H1 (cell line): Measurements from ENCODE around the gene ARPP21. TPM values are rescaled to one million over a fixed set of nuclear protein-coding genes. Genes with fewer than 3 reads are reported as not detected.

ENCODE experiments used
- BCL11A ChIP-seq, 2 experiments: IDR thresholded peaks; one replicate each; pipeline ENCODE4 v1.6.1; 2011; ENCODE audit warnings: low read depth in 2 of 2, low read length in 2 of 2, mild to moderate bottlenecking in 2 of 2
- CBX5 ChIP-seq: fragments of 300-800, 300-1000 bp; sonication (generic); IDR thresholded peaks from 2 replicates; pipeline ENCODE4 v1.7.1; 2016; ENCODE audit warnings: antibody characterized with exemption, low read length, low read depth
- CTBP2 ChIP-seq: IDR thresholded peaks from 2 replicates; pipeline ENCODE4 v1.7.0; 2011; ENCODE audit warnings: borderline replicate concordance, mild to moderate bottlenecking, moderate library complexity, mixed read lengths, low read length; ENCODE audit not compliant: insufficient read depth, insufficient read length
- GABPA ChIP-seq: IDR thresholded peaks from 2 replicates; pipeline ENCODE4 v1.6.1; 2011; ENCODE audit warnings: mild to moderate bottlenecking, low read length, moderate library complexity, borderline replicate concordance; ENCODE audit not compliant: insufficient read depth
- JUND ChIP-seq: IDR thresholded peaks from 2 replicates; pipeline ENCODE4 v1.6.1; 2011; ENCODE audit warnings: mild to moderate bottlenecking, improper control_type of control experiment, low read length
- RXRA ChIP-seq: IDR thresholded peaks from 2 replicates; pipeline ENCODE4 v1.6.1; 2011; ENCODE audit warnings: low read depth, mild to moderate bottlenecking, low read length, moderate library complexity; ENCODE audit not compliant: insufficient read depth
- SIN3A ChIP-seq, 2 experiments: IDR thresholded peaks in 1 of 2; conservative IDR thresholded peaks in 1 of 2; 2 replicates each; pipeline ENCODE4 v1.6.1; 2011 to 2012; ENCODE audit warnings: low read length in 2 of 2, improper control_type of control experiment in 1 of 2, low read depth in 1 of 2, mild to moderate bottlenecking in 1 of 2
- polyA plus RNA-seq, 7 experiments: library from polyadenylated mRNA; depleted of rRNA in 3 of 7; stranded (reverse) in 5 of 7; unstranded in 2 of 7; fragments of >200 nt in 5 of 7; fragments of 200-250 nt in 2 of 7; gene quantifications; 1 replicate in 5 of 7; 2 replicates in 1 of 7; 4 replicates in 1 of 7; pipeline versions ENCODE4 v1.2.1 to v1.2.3, GENCODE V29; 2011 to 2013; ENCODE audit warnings: missing spikeins in 2 of 7, mixed read lengths in 2 of 7
- total RNA-seq: library from RNA; stranded (reverse); fragmentation: NEBNext Ultra II Directional; extraction: Animal tissue kit (Norgen Biotek cat#: 25700); gene quantifications from 2 replicates; pipeline ENCODE4 v1.2.1, GENCODE V29; 2021
- TF ChIP-seq, protein P1 (sequence below): fragments of 300-600 bp; sonication (generic); IDR thresholded peaks from 2 replicates; pipeline ENCODE4 v1.7.1; 2012; ENCODE audit warnings: low read length, moderate library complexity, mild to moderate bottlenecking, inconsistent platforms; ENCODE audit not compliant: insufficient replicate concordance
- TF ChIP-seq, protein P2 (sequence below): IDR thresholded peaks from 2 replicates; pipeline ENCODE4 v1.6.1; 2011; ENCODE audit warnings: low read length, improper control_type of control experiment

Gene ARPP21
- total and polyA plus RNA-seq, 2 of the 8 experiments (the other 6 are each of a cell fraction or from before 2014, with no cell fraction given), result not detected

DNA sequence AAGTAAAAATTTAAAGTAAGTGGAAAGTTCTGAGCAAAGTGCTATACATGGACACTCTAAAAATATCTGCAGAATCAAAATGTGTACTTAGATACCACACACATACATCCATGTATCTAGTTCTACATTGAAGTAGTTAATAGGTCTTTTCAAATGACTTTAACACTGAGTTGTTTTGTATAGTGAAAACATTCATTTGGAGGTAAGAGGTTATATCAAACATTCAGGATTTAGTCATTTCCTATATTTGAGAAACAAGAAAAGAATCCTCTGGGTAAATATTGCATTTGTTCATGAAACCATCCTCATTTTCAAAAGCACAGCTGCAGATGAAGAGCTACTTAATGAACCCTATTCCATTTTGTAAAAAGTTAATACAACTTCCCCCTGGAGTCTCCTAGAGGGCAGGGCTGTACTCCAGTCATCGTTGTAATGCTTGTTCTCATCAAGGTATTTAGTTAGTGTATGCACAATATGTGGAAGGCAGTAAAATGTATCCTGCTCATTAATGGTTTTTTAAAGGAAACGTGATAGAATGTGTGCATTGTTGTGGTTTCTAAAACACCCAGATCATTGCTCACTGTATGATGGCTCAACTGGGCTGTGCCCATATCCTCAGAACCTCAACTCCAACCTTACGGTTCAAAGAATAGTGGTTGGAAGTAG lies 26.2 kb downstream of the ARPP21 start (continued):
- TF ChIP-seq, protein P1, sequence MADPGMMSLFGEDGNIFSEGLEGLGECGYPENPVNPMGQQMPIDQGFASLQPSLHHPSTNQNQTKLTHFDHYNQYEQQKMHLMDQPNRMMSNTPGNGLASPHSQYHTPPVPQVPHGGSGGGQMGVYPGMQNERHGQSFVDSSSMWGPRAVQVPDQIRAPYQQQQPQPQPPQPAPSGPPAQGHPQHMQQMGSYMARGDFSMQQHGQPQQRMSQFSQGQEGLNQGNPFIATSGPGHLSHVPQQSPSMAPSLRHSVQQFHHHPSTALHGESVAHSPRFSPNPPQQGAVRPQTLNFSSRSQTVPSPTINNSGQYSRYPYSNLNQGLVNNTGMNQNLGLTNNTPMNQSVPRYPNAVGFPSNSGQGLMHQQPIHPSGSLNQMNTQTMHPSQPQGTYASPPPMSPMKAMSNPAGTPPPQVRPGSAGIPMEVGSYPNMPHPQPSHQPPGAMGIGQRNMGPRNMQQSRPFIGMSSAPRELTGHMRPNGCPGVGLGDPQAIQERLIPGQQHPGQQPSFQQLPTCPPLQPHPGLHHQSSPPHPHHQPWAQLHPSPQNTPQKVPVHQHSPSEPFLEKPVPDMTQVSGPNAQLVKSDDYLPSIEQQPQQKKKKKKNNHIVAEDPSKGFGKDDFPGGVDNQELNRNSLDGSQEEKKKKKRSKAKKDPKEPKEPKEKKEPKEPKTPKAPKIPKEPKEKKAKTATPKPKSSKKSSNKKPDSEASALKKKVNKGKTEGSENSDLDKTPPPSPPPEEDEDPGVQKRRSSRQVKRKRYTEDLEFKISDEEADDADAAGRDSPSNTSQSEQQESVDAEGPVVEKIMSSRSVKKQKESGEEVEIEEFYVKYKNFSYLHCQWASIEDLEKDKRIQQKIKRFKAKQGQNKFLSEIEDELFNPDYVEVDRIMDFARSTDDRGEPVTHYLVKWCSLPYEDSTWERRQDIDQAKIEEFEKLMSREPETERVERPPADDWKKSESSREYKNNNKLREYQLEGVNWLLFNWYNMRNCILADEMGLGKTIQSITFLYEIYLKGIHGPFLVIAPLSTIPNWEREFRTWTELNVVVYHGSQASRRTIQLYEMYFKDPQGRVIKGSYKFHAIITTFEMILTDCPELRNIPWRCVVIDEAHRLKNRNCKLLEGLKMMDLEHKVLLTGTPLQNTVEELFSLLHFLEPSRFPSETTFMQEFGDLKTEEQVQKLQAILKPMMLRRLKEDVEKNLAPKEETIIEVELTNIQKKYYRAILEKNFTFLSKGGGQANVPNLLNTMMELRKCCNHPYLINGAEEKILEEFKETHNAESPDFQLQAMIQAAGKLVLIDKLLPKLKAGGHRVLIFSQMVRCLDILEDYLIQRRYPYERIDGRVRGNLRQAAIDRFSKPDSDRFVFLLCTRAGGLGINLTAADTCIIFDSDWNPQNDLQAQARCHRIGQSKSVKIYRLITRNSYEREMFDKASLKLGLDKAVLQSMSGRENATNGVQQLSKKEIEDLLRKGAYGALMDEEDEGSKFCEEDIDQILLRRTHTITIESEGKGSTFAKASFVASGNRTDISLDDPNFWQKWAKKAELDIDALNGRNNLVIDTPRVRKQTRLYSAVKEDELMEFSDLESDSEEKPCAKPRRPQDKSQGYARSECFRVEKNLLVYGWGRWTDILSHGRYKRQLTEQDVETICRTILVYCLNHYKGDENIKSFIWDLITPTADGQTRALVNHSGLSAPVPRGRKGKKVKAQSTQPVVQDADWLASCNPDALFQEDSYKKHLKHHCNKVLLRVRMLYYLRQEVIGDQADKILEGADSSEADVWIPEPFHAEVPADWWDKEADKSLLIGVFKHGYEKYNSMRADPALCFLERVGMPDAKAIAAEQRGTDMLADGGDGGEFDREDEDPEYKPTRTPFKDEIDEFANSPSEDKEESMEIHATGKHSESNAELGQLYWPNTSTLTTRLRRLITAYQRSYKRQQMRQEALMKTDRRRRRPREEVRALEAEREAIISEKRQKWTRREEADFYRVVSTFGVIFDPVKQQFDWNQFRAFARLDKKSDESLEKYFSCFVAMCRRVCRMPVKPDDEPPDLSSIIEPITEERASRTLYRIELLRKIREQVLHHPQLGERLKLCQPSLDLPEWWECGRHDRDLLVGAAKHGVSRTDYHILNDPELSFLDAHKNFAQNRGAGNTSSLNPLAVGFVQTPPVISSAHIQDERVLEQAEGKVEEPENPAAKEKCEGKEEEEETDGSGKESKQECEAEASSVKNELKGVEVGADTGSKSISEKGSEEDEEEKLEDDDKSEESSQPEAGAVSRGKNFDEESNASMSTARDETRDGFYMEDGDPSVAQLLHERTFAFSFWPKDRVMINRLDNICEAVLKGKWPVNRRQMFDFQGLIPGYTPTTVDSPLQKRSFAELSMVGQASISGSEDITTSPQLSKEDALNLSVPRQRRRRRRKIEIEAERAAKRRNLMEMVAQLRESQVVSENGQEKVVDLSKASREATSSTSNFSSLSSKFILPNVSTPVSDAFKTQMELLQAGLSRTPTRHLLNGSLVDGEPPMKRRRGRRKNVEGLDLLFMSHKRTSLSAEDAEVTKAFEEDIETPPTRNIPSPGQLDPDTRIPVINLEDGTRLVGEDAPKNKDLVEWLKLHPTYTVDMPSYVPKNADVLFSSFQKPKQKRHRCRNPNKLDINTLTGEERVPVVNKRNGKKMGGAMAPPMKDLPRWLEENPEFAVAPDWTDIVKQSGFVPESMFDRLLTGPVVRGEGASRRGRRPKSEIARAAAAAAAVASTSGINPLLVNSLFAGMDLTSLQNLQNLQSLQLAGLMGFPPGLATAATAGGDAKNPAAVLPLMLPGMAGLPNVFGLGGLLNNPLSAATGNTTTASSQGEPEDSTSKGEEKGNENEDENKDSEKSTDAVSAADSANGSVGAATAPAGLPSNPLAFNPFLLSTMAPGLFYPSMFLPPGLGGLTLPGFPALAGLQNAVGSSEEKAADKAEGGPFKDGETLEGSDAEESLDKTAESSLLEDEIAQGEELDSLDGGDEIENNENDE, result no peak
- TF ChIP-seq JUND (no peak), SIN3A (conservative IDR thresholded peaks at IDR 0.05 in 1 of 2, IDR thresholded peaks at IDR 0.05 in 1 of 2; ENCODE audit: low read depth in 1 of 2, low read length in 2 of 2) (no peak), CTBP2 (no peak), RXRA (no peak), BCL11A (IDR thresholded peaks at IDR 0.05; ENCODE audit: low read depth in 2 of 2, low read length in 2 of 2) (no peak), CBX5 (no peak), GABPA (no peak)
- TF ChIP-seq, protein P2, sequence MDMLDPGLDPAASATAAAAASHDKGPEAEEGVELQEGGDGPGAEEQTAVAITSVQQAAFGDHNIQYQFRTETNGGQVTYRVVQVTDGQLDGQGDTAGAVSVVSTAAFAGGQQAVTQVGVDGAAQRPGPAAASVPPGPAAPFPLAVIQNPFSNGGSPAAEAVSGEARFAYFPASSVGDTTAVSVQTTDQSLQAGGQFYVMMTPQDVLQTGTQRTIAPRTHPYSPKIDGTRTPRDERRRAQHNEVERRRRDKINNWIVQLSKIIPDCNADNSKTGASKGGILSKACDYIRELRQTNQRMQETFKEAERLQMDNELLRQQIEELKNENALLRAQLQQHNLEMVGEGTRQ, result no peak
